HEK293 (cell line): ENCODE results near the gene ZSWIM7.

Source experiments
- CTCF ChIA-PET: fragments of 350-600 bp; formaldehyde crosslinking; extraction: SDS; loops from one replicate; lab custom pipeline; 2021; ENCODE audit warnings: antibody characterized with exemption; lab: Yijun Ruan, JAX
- POLR2A ChIA-PET: fragments of 300-600 bp; formaldehyde crosslinking; extraction: SDS; loops from one replicate; lab custom pipeline; 2020; ENCODE audit warnings: antibody characterized with exemption, inconsistent platforms; lab: Yijun Ruan, JAX
- H3K27ac ChIP-seq: fragments of 200-500 bp; sonication (Bioruptor generic); 2 replicates; pipeline ENCODE4 v1.5.1; 2014; ENCODE audit warnings: low read depth, low read length, control low read depth, inconsistent platforms; ENCODE audit errors: extremely low read depth
- H3K36me3 ChIP-seq, 2 experiments: fragments of 200-500 bp in 1 of 2; sonication (Bioruptor generic) in 1 of 2; 1 replicate in 1 of 2; 2 replicates in 1 of 2; pipeline ENCODE4 v1.5.1; 2014 to 2017; ENCODE audit warnings: inconsistent platforms in 2 of 2, low read length in 2 of 2; ENCODE audit not compliant: control insufficient read depth in 2 of 2, insufficient read depth in 1 of 2
- H3K4me1 ChIP-seq: fragments of 200-500 bp; sonication (Bioruptor generic); 2 replicates; pipeline ENCODE4 v1.5.1; 2014; ENCODE audit warnings: mild to moderate bottlenecking, low read length, inconsistent platforms; ENCODE audit not compliant: control insufficient read depth, insufficient read depth
- H3K4me3 ChIP-seq: 2 replicates; pipeline ENCODE4 v1.5.1; 2011; ENCODE audit warnings: low read depth, mild to moderate bottlenecking, control low read depth, low read length, moderate library complexity
- H3K9me3 ChIP-seq: fragments of 200-500 bp; sonication (Bioruptor generic); 2 replicates; pipeline ENCODE4 v1.5.1; 2014; ENCODE audit warnings: low read depth, low read length, inconsistent platforms; ENCODE audit not compliant: control insufficient read depth, insufficient read depth
- FEZF1 ChIP-seq: fragments of 450-650 bp; formaldehyde crosslinking; IDR thresholded peaks from 2 replicates; pipeline ENCODE4 v1.5.1; 2016; ENCODE audit warnings: missing biosample characterization, missing genetic modification characterization
- HOXC10 ChIP-seq: sonication (generic); formaldehyde crosslinking; IDR thresholded peaks from 2 replicates; pipeline ENCODE4 v1.8.1; 2023; ENCODE audit warnings: mild to moderate bottlenecking, missing genetic modification reagents
- KLF7 ChIP-seq: fragments of 450-650 bp; formaldehyde crosslinking; IDR thresholded peaks from 2 replicates; pipeline ENCODE4 v1.5.1; 2016; ENCODE audit warnings: missing biosample characterization, missing genetic modification characterization, borderline replicate concordance
- KLF8 ChIP-seq: fragments of 450-650 bp; formaldehyde crosslinking; IDR thresholded peaks from 2 replicates; pipeline ENCODE4 v1.5.1; 2016; ENCODE audit warnings: missing biosample characterization, missing genetic modification characterization
- OSR2 ChIP-seq: fragments of 450-650 bp; formaldehyde crosslinking; IDR thresholded peaks from 2 replicates; pipeline ENCODE4 v1.5.1; 2016; ENCODE audit warnings: missing biosample characterization, missing genetic modification characterization
- SP3 ChIP-seq: fragments of 450-650 bp; formaldehyde crosslinking; IDR thresholded peaks from 2 replicates; pipeline ENCODE4 v1.5.1; 2016; ENCODE audit warnings: missing biosample characterization, missing genetic modification characterization
- ZBTB20 ChIP-seq: fragments of 450-650 bp; formaldehyde crosslinking; IDR thresholded peaks from 2 replicates; pipeline ENCODE4 v1.5.1; 2016; ENCODE audit warnings: missing biosample characterization, missing genetic modification characterization
- ZFHX2 ChIP-seq: fragments of 450-650 bp; formaldehyde crosslinking; conservative IDR thresholded peaks from 2 replicates; pipeline ENCODE4 v1.5.1; 2016; ENCODE audit warnings: missing biosample characterization, missing genetic modification characterization
- ZNF112 ChIP-seq: fragments of 450-650 bp; formaldehyde crosslinking; IDR thresholded peaks from 2 replicates; pipeline ENCODE4 v1.5.0; 2017; ENCODE audit warnings: missing biosample characterization, missing genetic modification characterization
- ZNF114 ChIP-seq: fragments of 450-650 bp; formaldehyde crosslinking; IDR thresholded peaks from 2 replicates; pipeline ENCODE4 v1.5.0; 2017; ENCODE audit warnings: missing biosample characterization, missing genetic modification characterization
- ZNF146 ChIP-seq: fragments of 450-650 bp; formaldehyde crosslinking; IDR thresholded peaks from 2 replicates; pipeline ENCODE4 v1.5.1; 2016; ENCODE audit warnings: missing biosample characterization, missing genetic modification characterization
- ZNF19 ChIP-seq: fragments of 450-650 bp; formaldehyde crosslinking; IDR thresholded peaks from 2 replicates; pipeline ENCODE4; 2016; ENCODE audit warnings: missing biosample characterization, missing genetic modification characterization, low read depth
- ZNF391 ChIP-seq: fragments of 450-650 bp; formaldehyde crosslinking; IDR thresholded peaks from 2 replicates; pipeline ENCODE4 v1.5.1; 2016; ENCODE audit warnings: low read depth, missing biosample characterization, missing genetic modification characterization, borderline replicate concordance
- ZNF555 ChIP-seq: fragments of 450-650 bp; formaldehyde crosslinking; conservative IDR thresholded peaks from 2 replicates; pipeline ENCODE4 v1.5.1; 2017; ENCODE audit warnings: missing biosample characterization, mild to moderate bottlenecking, missing genetic modification characterization, inconsistent platforms
- ZNF654 ChIP-seq: fragments of 450-650 bp; formaldehyde crosslinking; IDR thresholded peaks from 2 replicates; pipeline ENCODE4 v1.5.1; 2016; ENCODE audit warnings: low read depth, missing biosample characterization, missing genetic modification characterization
- ZNF658 ChIP-seq: fragments of 450-650 bp; formaldehyde crosslinking; IDR thresholded peaks from 2 replicates; pipeline ENCODE4; 2016; ENCODE audit warnings: missing biosample characterization, missing genetic modification characterization
- ZNF701 ChIP-seq: fragments of 450-650 bp; formaldehyde crosslinking; IDR thresholded peaks from 2 replicates; pipeline ENCODE4 v1.5.1; 2016; ENCODE audit warnings: missing biosample characterization, missing genetic modification characterization
- ZNF776 ChIP-seq: fragments of 450-650 bp; formaldehyde crosslinking; IDR thresholded peaks from 2 replicates; pipeline ENCODE4 v1.5.0; 2017; ENCODE audit warnings: missing biosample characterization, missing genetic modification characterization, borderline replicate concordance
- ZNF785 ChIP-seq: fragments of 450-650 bp; formaldehyde crosslinking; IDR thresholded peaks from 2 replicates; pipeline ENCODE4 v1.5.1; 2016; ENCODE audit warnings: missing biosample characterization, missing genetic modification characterization
- ZSCAN23 ChIP-seq: fragments of 450-650 bp; formaldehyde crosslinking; IDR thresholded peaks from 2 replicates; pipeline ENCODE4 v1.5.1; 2016; ENCODE audit warnings: missing biosample characterization, missing genetic modification characterization
- TF ChIP-seq, protein P1 (sequence below): fragments of 450-650 bp; formaldehyde crosslinking; IDR thresholded peaks from 2 replicates; pipeline ENCODE4 v1.5.1; 2016; ENCODE audit warnings: missing biosample characterization, missing genetic modification characterization
- TF ChIP-seq, protein P2 (sequence below): fragments of 450-650 bp; formaldehyde crosslinking; IDR thresholded peaks from 2 replicates; pipeline ENCODE4 v1.5.1; 2016; ENCODE audit warnings: missing biosample characterization, missing genetic modification characterization
- TF ChIP-seq, protein P3 (sequence below): fragments of 450-650 bp; formaldehyde crosslinking; IDR thresholded peaks from 2 replicates; pipeline ENCODE4 v1.5.1; 2017; ENCODE audit warnings: missing biosample characterization, missing genetic modification characterization
- TF ChIP-seq, protein P4 (sequence below): fragments of 450-650 bp; formaldehyde crosslinking; IDR thresholded peaks from 2 replicates; pipeline ENCODE4 v1.5.1; 2016; ENCODE audit warnings: missing biosample characterization, missing genetic modification characterization
- TF ChIP-seq, protein P5 (sequence below): fragments of 450-650 bp; formaldehyde crosslinking; IDR thresholded peaks from 2 replicates; pipeline ENCODE4 v1.5.1; 2016; ENCODE audit warnings: missing biosample characterization, missing genetic modification characterization
- TF ChIP-seq, protein P6 (sequence below): fragments of 450-650 bp; formaldehyde crosslinking; IDR thresholded peaks from 2 replicates; pipeline ENCODE4; 2016; ENCODE audit warnings: missing biosample characterization, missing genetic modification characterization
- TF ChIP-seq, protein P7 (sequence below): fragments of 450-650 bp; IDR thresholded peaks from 2 replicates; pipeline ENCODE4 v1.5.1; 2018; ENCODE audit warnings: missing biosample characterization, mild to moderate bottlenecking, missing genetic modification characterization

ZSWIM7 gene

DNA sequence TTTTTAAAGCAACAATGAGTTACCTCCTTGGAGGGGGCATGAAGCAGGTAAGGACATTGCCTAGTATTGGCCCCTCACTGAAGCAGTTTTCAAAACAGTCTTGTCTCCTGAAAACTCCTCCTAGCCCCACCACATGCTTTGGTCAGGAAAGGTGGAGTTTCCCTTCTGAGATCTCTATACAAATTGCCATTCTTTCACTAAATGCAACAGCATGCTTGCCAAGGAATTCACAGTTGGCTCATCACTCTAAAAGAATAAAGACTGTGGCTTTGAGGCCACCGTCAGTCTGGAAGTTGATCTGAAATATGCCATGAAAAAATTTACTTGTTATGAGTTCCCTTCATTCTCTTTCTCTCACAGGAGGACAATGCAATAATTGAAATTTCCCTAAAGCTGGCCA, 4.3 kb upstream of the ZSWIM7 start:
- ChIA-PET CTCF (no interaction called here), POLR2A (no interaction called here)
- Histone ChIP-seq H3K27ac (no peak overlapping the region), H3K4me3 (no peak overlapping the region), H3K9me3 (no peaks in the 10 kb centered on the region), H3K36me3 (peaks cover 71 to 83% of the 10 kb centered on the region in 2 experiments), H3K4me1 (no peaks in the 10 kb centered on the region)
- TF ChIP-seq, protein P1, sequence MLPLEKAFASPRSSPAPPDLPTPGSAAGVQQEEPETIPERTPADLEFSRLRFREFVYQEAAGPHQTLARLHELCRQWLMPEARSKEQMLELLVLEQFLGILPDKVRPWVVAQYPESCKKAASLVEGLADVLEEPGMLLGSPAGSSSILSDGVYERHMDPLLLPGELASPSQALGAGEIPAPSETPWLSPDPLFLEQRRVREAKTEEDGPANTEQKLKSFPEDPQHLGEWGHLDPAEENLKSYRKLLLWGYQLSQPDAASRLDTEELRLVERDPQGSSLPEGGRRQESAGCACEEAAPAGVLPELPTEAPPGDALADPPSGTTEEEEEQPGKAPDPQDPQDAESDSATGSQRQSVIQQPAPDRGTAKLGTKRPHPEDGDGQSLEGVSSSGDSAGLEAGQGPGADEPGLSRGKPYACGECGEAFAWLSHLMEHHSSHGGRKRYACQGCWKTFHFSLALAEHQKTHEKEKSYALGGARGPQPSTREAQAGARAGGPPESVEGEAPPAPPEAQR = no peak
- TF ChIP-seq, protein P2, sequence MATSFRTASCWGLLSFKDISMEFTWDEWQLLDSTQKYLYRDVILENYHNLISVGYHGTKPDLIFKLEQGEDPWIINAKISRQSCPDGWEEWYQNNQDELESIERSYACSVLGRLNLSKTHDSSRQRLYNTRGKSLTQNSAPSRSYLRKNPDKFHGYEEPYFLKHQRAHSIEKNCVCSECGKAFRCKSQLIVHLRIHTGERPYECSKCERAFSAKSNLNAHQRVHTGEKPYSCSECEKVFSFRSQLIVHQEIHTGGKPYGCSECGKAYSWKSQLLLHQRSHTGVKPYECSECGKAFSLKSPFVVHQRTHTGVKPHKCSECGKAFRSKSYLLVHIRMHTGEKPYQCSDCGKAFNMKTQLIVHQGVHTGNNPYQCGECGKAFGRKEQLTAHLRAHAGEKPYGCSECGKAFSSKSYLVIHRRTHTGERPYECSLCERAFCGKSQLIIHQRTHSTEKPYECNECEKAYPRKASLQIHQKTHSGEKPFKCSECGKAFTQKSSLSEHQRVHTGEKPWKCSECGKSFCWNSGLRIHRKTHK (tag by site-specific recombination) = no peak
- TF ChIP-seq ZNF785 (tag by site-specific recombination) (no peak), ZNF146 (tag by site-specific recombination) (no peak), ZNF391 (no peak), ZBTB20 (tag by site-specific recombination) (no peak), KLF7 (tag by site-specific recombination) (no peak), SP3 (tag by site-specific recombination) (no peak), ZSCAN23 (no peak), OSR2 (tag by site-specific recombination) (no peak), FEZF1 (tag by site-specific recombination) (no peak), ZNF654 (no peak), KLF8 (no peak), ZNF555 (tag by site-specific recombination) (no peak), ZNF658 (tag by site-specific recombination) (no peak)
- TF ChIP-seq, protein P3, sequence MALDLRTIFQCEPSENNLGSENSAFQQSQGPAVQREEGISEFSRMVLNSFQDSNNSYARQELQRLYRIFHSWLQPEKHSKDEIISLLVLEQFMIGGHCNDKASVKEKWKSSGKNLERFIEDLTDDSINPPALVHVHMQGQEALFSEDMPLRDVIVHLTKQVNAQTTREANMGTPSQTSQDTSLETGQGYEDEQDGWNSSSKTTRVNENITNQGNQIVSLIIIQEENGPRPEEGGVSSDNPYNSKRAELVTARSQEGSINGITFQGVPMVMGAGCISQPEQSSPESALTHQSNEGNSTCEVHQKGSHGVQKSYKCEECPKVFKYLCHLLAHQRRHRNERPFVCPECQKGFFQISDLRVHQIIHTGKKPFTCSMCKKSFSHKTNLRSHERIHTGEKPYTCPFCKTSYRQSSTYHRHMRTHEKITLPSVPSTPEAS (tag by site-specific recombination) = no peak

DNA sequence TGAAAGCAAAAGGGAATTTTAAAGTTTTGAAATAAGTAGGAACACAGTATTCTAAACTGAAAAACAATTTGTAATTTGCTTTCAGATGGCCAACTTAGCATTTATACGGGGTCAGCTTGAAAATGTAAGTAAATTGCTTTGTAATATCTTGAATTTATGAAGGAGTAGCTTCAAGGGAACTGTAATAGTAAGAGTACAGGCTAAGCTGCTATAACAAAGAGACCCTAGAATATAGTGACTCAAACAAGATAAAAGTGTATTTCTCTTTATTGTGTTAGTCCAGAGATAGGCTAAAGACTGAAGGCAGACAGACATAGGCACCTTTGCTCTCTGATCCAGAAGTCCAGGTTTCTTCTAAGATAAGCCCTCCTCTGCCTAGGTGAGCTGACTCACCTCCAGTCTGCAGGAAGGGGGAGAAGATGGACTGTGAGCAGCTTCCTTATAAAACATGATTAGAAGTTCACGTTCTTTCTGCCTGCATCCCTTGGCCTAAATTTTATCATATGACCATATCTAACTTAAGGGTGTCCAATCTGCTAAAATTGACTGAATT, 3.3 kb upstream of the ZSWIM7 start:
- Histone ChIP-seq H3K36me3 (peaks cover 60 to 72% of the 10 kb centered on the region in 2 experiments), H3K4me1 (no peaks in the 10 kb centered on the region), H3K4me3 (no peak overlapping the region), H3K9me3 (no peaks in the 10 kb centered on the region), H3K27ac (no peak overlapping the region)
- POLR2A ChIA-PET = no interaction called here
- CTCF ChIA-PET = interaction anchor here (0.6 kb wide), 1 partner anchor 227 kb away, joined by 8 read pairs; no protein-coding TSS in a partner anchor
- TF ChIP-seq ZNF114 (tag by site-specific recombination) = no peak
- TF ChIP-seq, protein P4, sequence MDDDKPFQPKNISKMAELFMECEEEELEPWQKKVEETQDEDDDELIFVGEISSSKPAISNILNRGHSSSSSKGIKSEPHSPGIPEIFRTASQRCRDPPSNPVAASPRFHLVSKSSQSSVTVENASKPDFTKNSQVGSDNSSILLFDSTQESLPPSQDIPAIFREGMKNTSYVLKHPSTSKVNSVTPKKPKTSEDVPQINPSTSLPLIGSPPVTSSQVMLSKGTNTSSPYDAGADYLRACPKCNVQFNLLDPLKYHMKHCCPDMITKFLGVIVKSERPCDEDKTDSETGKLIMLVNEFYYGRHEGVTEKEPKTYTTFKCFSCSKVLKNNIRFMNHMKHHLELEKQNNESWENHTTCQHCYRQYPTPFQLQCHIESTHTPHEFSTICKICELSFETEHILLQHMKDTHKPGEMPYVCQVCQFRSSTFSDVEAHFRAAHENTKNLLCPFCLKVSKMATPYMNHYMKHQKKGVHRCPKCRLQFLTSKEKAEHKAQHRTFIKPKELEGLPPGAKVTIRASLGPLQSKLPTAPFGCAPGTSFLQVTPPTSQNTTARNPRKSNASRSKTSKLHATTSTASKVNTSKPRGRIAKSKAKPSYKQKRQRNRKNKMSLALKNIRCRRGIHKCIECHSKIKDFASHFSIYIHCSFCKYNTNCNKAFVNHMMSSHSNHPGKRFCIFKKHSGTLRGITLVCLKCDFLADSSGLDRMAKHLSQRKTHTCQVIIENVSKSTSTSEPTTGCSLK (tag by site-specific recombination) = no peak
- no peak for TF ChIP-seq ZFHX2
- TF ChIP-seq, protein P5, sequence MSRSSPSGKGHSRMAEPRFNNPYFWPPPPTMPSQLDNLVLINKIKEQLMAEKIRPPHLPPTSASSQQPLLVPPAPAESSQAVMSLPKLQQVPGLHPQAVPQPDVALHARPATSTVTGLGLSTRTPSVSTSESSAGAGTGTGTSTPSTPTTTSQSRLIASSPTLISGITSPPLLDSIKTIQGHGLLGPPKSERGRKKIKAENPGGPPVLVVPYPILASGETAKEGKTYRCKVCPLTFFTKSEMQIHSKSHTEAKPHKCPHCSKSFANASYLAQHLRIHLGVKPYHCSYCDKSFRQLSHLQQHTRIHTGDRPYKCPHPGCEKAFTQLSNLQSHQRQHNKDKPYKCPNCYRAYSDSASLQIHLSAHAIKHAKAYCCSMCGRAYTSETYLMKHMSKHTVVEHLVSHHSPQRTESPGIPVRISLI (tag by site-specific recombination) = no peak
- TF ChIP-seq ZNF112 = no peak
- TF ChIP-seq, protein P6, sequence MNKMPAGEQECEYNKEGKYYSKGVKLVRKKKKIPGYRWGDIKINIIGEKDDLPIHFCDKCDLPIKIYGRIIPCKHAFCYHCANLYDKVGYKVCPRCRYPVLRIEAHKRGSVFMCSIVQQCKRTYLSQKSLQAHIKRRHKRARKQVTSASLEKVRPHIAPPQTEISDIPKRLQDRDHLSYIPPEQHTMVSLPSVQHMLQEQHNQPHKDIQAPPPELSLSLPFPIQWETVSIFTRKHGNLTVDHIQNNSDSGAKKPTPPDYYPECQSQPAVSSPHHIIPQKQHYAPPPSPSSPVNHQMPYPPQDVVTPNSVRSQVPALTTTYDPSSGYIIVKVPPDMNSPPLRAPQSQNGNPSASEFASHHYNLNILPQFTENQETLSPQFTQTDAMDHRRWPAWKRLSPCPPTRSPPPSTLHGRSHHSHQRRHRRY (tag by site-specific recombination) = no peak
- no peak for TF ChIP-seq ZNF19 (tag by site-specific recombination)
- TF ChIP-seq, protein P7, sequence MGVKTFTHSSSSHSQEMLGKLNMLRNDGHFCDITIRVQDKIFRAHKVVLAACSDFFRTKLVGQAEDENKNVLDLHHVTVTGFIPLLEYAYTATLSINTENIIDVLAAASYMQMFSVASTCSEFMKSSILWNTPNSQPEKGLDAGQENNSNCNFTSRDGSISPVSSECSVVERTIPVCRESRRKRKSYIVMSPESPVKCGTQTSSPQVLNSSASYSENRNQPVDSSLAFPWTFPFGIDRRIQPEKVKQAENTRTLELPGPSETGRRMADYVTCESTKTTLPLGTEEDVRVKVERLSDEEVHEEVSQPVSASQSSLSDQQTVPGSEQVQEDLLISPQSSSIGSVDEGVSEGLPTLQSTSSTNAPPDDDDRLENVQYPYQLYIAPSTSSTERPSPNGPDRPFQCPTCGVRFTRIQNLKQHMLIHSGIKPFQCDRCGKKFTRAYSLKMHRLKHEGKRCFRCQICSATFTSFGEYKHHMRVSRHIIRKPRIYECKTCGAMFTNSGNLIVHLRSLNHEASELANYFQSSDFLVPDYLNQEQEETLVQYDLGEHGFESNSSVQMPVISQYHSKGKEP (tag by site-specific recombination) = no peak
- TF ChIP-seq ZNF776 (tag by site-specific recombination) = no peak
- TF ChIP-seq HOXC10 (CRISPR knock-in tag) = no peak
- no peak for TF ChIP-seq ZNF701 (tag by site-specific recombination)
